BLaER1 (cell line): ENCODE measurements around the gene EEF1A2.

ENCODE experiments used
- H3K27ac ChIP-seq: shearing (Covaris generic); formaldehyde crosslinking; 2 replicates; pipeline ENCODE4 v1.8.1; 2022
- H3K27me3 ChIP-seq: shearing (Covaris generic); formaldehyde crosslinking; 2 replicates; pipeline ENCODE4 v1.8.1; 2022
- H3K36me3 ChIP-seq: shearing (Covaris generic); formaldehyde crosslinking; 2 replicates; pipeline ENCODE4 v1.8.1; 2022
- H3K4me1 ChIP-seq: shearing (Covaris generic); formaldehyde crosslinking; 2 replicates; pipeline ENCODE4 v1.8.1; 2022
- H3K4me2 ChIP-seq: shearing (Covaris generic); formaldehyde crosslinking; 2 replicates; pipeline ENCODE4 v1.8.1; 2022
- H3K4me3 ChIP-seq: shearing (Covaris generic); formaldehyde crosslinking; 2 replicates; pipeline ENCODE4 v1.8.1; 2022
- H3K9ac ChIP-seq: shearing (Covaris generic); formaldehyde crosslinking; 2 replicates; pipeline ENCODE4 v1.8.1; 2022
- H3K9me3 ChIP-seq: shearing (Covaris generic); formaldehyde crosslinking; 2 replicates; pipeline ENCODE4 v1.8.1; 2022
- H4K20me1 ChIP-seq: shearing (Covaris generic); formaldehyde crosslinking; 2 replicates; pipeline ENCODE4 v1.8.1; 2022
- Cebpa-rat ChIP-seq: shearing (Covaris generic); IDR thresholded peaks from 2 replicates; pipeline ENCODE4 v1.8.1; 2022

Gene EEF1A2

GRCh38 chr20:63536997-63537524, 38.2 kb upstream of the EEF1A2 start, which contains the start of gene PTK6:
TSS of gene PTK6 (minus strand) at chr20:63537376. CDS start at chr20:63537314, 62 bp downstream.
- Histone ChIP-seq H3K9ac (peak within 1 kb of the TSS; percentile 35; the same call in 1 of the 2 replicates), H3K27ac (peak within 1 kb of the TSS; percentile 74), H3K4me1 (peaks cover 83% of the 10 kb centered on the region), H3K27me3 (peaks cover 26% of the 10 kb centered on the region; the same call in 1 of the 2 replicates), H3K4me2 (peak within 1 kb of the TSS; percentile 94), H3K36me3 (no peaks in the 10 kb centered on the region), H4K20me1 (no peaks in the 10 kb centered on the region; the same call in 1 of the 2 replicates), H3K9me3 (no peaks in the 10 kb centered on the region), H3K4me3 (peak within 1 kb of the TSS; percentile 60)
- TF ChIP-seq Cebpa-rat = no peak

- no peaks in the 10 kb centered on the region for H3K9me3 ChIP-seq
- H3K36me3 ChIP-seq = no peaks in the 10 kb centered on the region
- H3K4me1 ChIP-seq = peaks cover 89% of the 10 kb centered on the region
- H3K4me3 ChIP-seq = peak overlapping the region; percentile 60; the same call in 1 of the 2 replicates
- H3K9ac ChIP-seq = peak overlapping the region; percentile 35; the same call in 1 of the 2 replicates
- peaks cover 28% of the 10 kb centered on the region; the same call in 1 of the 2 replicates for H3K27me3 ChIP-seq
- TF ChIP-seq Cebpa-rat = no peak
- H4K20me1 ChIP-seq = no peaks in the 10 kb centered on the region; the same call in 1 of the 2 replicates
- peak overlapping the region; percentile 74; the same call in 1 of the 2 replicates for H3K27ac ChIP-seq
- H3K4me2 ChIP-seq = peak overlapping the region; percentile 94
Measured at GRCh38 chr20:63536241-63536977, 37.5 kb upstream of the EEF1A2 start.

- Histone ChIP-seq H3K4me2 (peak overlapping the region; percentile 77), H3K27ac (no peak overlapping the region), H3K4me1 (peaks cover 87% of the 10 kb centered on the region), H4K20me1 (no peaks in the 10 kb centered on the region; the same call in 1 of the 2 replicates), H3K9me3 (no peaks in the 10 kb centered on the region), H3K27me3 (peaks cover 24% of the 10 kb centered on the region; the same call in 1 of the 2 replicates), H3K36me3 (no peaks in the 10 kb centered on the region), H3K9ac (no peak overlapping the region), H3K4me3 (no peak overlapping the region)
- no peak for TF ChIP-seq Cebpa-rat
Measured at GRCh38 chr20:63534831-63535651, 36.2 kb upstream of the EEF1A2 start.

GRCh38 chr20:63534427-63534830, 35.5 kb upstream of the EEF1A2 start:
- H3K4me2 ChIP-seq = peak overlapping the region; percentile 77

GRCh38 chr20:63533871-63534393, 35.0 kb upstream of the EEF1A2 start:
- H3K4me1 ChIP-seq = peaks cover 76% of the 10 kb centered on the region
- H3K36me3 ChIP-seq = no peaks in the 10 kb centered on the region
- H4K20me1 ChIP-seq = no peaks in the 10 kb centered on the region; the same call in 1 of the 2 replicates
- H3K9ac ChIP-seq = no peak overlapping the region
- TF ChIP-seq Cebpa-rat = no peak
- peaks cover 19% of the 10 kb centered on the region; the same call in 1 of the 2 replicates for H3K27me3 ChIP-seq
- H3K4me3 ChIP-seq = no peak overlapping the region
- H3K9me3 ChIP-seq = no peaks in the 10 kb centered on the region
- no peak overlapping the region for H3K27ac ChIP-seq
- H3K4me2 ChIP-seq = peak overlapping the region; percentile 77

More at GRCh38 chr20:63534427-63534830, 35.5 kb upstream of the EEF1A2 start:
- no peaks in the 10 kb centered on the region; the same call in 1 of the 2 replicates for H4K20me1 ChIP-seq
- H3K27ac ChIP-seq = no peak overlapping the region
- no peak overlapping the region for H3K9ac ChIP-seq
- H3K9me3 ChIP-seq = no peaks in the 10 kb centered on the region
- H3K36me3 ChIP-seq = no peaks in the 10 kb centered on the region
- no peak overlapping the region for H3K4me3 ChIP-seq
- H3K4me1 ChIP-seq = peaks cover 81% of the 10 kb centered on the region
- H3K27me3 ChIP-seq = peaks cover 24% of the 10 kb centered on the region; the same call in 1 of the 2 replicates
- no peak for TF ChIP-seq Cebpa-rat

GRCh38 chr20:63533388-63533787, 34.5 kb upstream of the EEF1A2 start:
- no peaks in the 10 kb centered on the region for H3K36me3 ChIP-seq
- TF ChIP-seq Cebpa-rat = no peak
- no peak overlapping the region for H3K27ac ChIP-seq
- H3K9ac ChIP-seq = no peak overlapping the region
- H3K27me3 ChIP-seq = peaks cover 17% of the 10 kb centered on the region; the same call in 1 of the 2 replicates
- no peaks in the 10 kb centered on the region for H3K9me3 ChIP-seq
- no peaks in the 10 kb centered on the region for H4K20me1 ChIP-seq
- H3K4me3 ChIP-seq = no peak overlapping the region
- H3K4me2 ChIP-seq = peak overlapping the region; percentile 77
- peaks cover 71% of the 10 kb centered on the region for H3K4me1 ChIP-seq

GRCh38 chr20:63532449-63532971, 33.6 kb upstream of the EEF1A2 start:
- no peak overlapping the region for H3K4me3 ChIP-seq
- H4K20me1 ChIP-seq = peaks cover 2% of the 10 kb centered on the region; the same call in 1 of the 2 replicates
- H3K9me3 ChIP-seq = no peaks in the 10 kb centered on the region
- peak overlapping the region; percentile 77 for H3K4me2 ChIP-seq
- peaks cover 63% of the 10 kb centered on the region for H3K4me1 ChIP-seq
- TF ChIP-seq Cebpa-rat = no peak
- H3K9ac ChIP-seq = no peak overlapping the region
- no peaks in the 10 kb centered on the region for H3K36me3 ChIP-seq
- H3K27ac ChIP-seq = 0 out of 2 replicates have a peak overlapping the region, but pooled peaks have one; percentile 22
- peaks cover 17% of the 10 kb centered on the region; the same call in 1 of the 2 replicates for H3K27me3 ChIP-seq

GRCh38 chr20:63531686-63532448, 33.0 kb upstream of the EEF1A2 start:
- Histone ChIP-seq H3K9me3 (no peaks in the 10 kb centered on the region), H3K36me3 (no peaks in the 10 kb centered on the region), H3K4me2 (peak overlapping the region; percentile 77), H3K9ac (no peak overlapping the region), H3K27ac (no peak overlapping the region), H3K4me3 (no peak overlapping the region), H3K4me1 (peaks cover 57% of the 10 kb centered on the region), H4K20me1 (peaks cover 9% of the 10 kb centered on the region; the same call in 1 of the 2 replicates), H3K27me3 (peaks cover 17% of the 10 kb centered on the region; the same call in 1 of the 2 replicates)
- TF ChIP-seq Cebpa-rat = no peak
